HEK293T (cell line): ENCODE results near the gene SLC1A4.

Source experiments
- ARNT ChIP-seq: fragments of 450-650 bp; IDR thresholded peaks from 2 replicates; pipeline ENCODE4 v1.6.1; 2017; ENCODE audit warnings: mild to moderate bottlenecking
- BHLHE40 ChIP-seq: fragments of 450-650 bp; IDR thresholded peaks from 2 replicates; pipeline ENCODE4 v1.6.1; 2016; ENCODE audit warnings: mild to moderate bottlenecking, moderate library complexity, borderline replicate concordance
- CTBP1 ChIP-seq: fragments of 450-650 bp; IDR thresholded peaks from 2 replicates; pipeline ENCODE4 v1.6.1; 2016; ENCODE audit warnings: borderline replicate concordance
- ELF4 ChIP-seq: fragments of 450-650 bp; IDR thresholded peaks from 2 replicates; pipeline ENCODE4 v1.6.1; 2017; ENCODE audit warnings: antibody characterized with exemption
- FOXA1 ChIP-seq: fragments of 450-650 bp; IDR thresholded peaks from 2 replicates; pipeline ENCODE4 v1.6.1; 2016; ENCODE audit warnings: mild to moderate bottlenecking
- FOXK2 ChIP-seq: fragments of 450-650 bp; IDR thresholded peaks from 2 replicates; pipeline ENCODE4 v1.6.1; 2016; ENCODE audit warnings: mild to moderate bottlenecking
- FOXM1 ChIP-seq: fragments of 450-650 bp; IDR thresholded peaks from 2 replicates; pipeline ENCODE4 v1.6.1; 2017; ENCODE audit warnings: mild to moderate bottlenecking, borderline replicate concordance
- HDGF ChIP-seq: fragments of 450-650 bp; IDR thresholded peaks from 2 replicates; pipeline ENCODE4 v1.6.1; 2017; ENCODE audit warnings: antibody characterized with exemption, borderline replicate concordance
- L3MBTL2 ChIP-seq: fragments of 450-650 bp; conservative IDR thresholded peaks from 2 replicates; pipeline ENCODE4 v1.6.1; 2016; ENCODE audit warnings: mild to moderate bottlenecking
- PKNOX1 ChIP-seq: fragments of 450-650 bp; IDR thresholded peaks from 2 replicates; pipeline ENCODE4 v1.6.1; 2016
- SP1 ChIP-seq: fragments of 450-650 bp; IDR thresholded peaks from 2 replicates; pipeline ENCODE4 v1.6.1; 2017
- SUZ12 ChIP-seq: fragments of 450-650 bp; IDR thresholded peaks from 2 replicates; pipeline ENCODE4 v1.6.1; 2016; ENCODE audit warnings: mild to moderate bottlenecking
- TARDBP ChIP-seq: fragments of 450-650 bp; IDR thresholded peaks from 2 replicates; pipeline ENCODE4 v1.6.1; 2016
- ZNF384 ChIP-seq: fragments of 450-650 bp; IDR thresholded peaks from 2 replicates; pipeline ENCODE4 v1.6.1; 2016

DNA sequence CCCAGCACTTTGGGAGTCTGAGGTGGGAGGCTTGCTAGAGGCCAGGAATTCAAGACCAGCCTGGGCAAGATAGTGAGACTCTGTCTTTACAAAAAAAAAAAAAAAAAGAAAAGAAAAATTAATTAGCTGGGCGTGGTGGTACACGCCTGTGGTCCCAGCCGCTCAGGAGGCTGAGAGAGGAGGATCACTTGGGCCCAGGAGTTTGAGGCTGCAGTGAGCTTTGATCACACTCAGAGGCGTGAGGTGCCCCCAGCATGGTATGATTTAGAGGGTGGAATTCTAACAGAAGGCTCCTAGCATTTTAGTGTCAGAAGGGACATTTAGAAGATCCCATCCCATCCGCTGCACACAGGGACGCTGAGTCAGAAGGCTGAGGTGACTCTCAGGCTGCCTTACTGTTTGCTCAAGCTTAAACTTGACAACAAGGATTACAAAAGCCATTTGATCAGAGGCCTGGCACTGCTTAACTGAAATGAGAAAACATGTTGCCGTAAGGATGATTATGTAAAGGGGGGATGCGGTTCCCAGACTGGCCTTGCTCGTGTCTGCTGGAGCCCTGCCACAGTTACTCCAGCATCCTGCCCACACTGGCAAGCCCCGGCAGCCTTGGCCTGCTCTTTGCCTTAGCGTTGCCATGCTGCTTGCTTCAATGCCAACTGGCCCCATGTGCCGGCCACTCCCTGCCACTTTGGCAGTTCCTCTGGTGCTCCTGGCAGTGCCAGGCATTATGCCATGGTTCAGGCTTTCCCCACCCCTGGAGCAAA lies 45.6 kb upstream of the SLC1A4 start:
- TF ChIP-seq TARDBP (no peak), SP1 (no peak), SUZ12 (no peak), FOXM1 (no peak), BHLHE40 (no peak), HDGF (no peak), PKNOX1 (no peak), ZNF384 (no peak), ELF4 (no peak), L3MBTL2 (no peak), ARNT (no peak), FOXK2 (no peak), FOXA1 (no peak), CTBP1 (no peak)
